Nephron (organoid): Measurements from ENCODE around the gene MESP2.

Experiments used
- H3K27ac Mint-ChIP-seq, 3 experiments: 2 replicates each; pipeline ENCODE4 v1.8.0; 2020; ENCODE audit warnings: mixed read lengths in 3 of 3, mild to moderate bottlenecking in 2 of 3, moderate library complexity in 1 of 3
- H3K27me3 Mint-ChIP-seq: 2 replicates; pipeline ENCODE4 v1.8.0; 2021; ENCODE audit warnings: low read depth, mild to moderate bottlenecking, moderate library complexity, mixed read lengths
- H3K36me3 Mint-ChIP-seq: 2 replicates; pipeline ENCODE4 v1.8.0; 2020; ENCODE audit warnings: low read depth, mixed read lengths
- H3K4me1 Mint-ChIP-seq: 2 replicates; pipeline ENCODE4 v1.8.0; 2020; ENCODE audit warnings: mixed read lengths
- H3K4me3 Mint-ChIP-seq, 3 experiments: 2 replicates each; pipeline ENCODE4 v1.8.0; 2020; ENCODE audit warnings: mild to moderate bottlenecking in 3 of 3, mixed read lengths in 3 of 3, moderate library complexity in 2 of 3
- H3K9me3 Mint-ChIP-seq: 2 replicates; pipeline ENCODE4 v1.8.0; 2020; ENCODE audit warnings: mixed read lengths
- TF ChIP-seq, protein P1 (sequence below), 3 experiments: fragments of 200-600 bp; sonication (generic); IDR thresholded peaks; one replicate each; pipeline ENCODE4 v1.5.0; 2021; ENCODE audit warnings: antibody characterized with exemption in 3 of 3; ENCODE audit not compliant: unreplicated experiment in 3 of 3

Gene MESP2

DNA sequence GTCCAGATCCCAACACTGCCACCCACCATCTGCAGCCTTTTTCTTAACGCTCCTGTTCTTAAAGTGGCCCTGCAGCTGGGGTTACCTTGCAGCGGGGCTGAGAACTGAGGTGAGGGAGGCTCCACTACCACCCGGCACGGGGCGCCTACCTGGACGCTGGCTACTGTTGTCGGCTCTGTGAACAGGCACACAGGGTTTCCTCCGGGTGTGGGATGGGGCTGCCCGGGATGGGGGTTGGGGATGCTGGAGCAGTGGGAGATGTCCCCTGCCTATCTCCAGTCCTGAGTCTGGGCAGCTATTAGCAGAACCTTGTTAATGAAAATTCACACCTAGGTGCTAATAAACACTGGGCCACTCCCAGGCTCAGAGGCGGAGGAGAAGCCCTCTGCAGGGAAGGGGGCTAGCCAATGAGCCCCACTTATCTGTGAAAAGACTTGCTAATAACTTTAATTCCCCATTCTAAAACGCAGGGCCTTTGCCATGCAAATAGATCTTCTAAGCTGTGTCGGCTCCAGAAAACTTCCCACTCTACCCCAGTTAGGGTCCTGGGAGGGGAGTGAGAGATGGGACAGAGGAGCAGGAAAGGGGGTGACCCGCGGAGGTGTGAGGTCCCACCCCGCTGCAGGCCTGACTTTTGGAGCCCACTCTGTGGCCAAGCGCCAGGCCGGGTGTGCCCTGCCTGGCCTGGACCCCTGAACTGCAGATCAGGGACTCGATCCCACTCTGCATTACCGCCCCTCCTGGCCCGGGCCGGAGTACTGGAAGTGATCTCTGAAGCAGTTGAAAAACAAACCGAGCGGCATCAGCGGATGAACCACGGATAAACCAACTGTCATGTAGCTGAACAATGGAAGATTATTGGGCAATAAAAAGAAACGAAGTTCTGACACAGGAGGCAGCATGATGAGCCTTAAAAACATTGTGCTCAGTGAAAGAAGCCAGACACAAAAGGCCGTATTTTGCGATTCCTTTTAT is 28.1 kb upstream of the MESP2 start:
- peaks cover 15% of the 10 kb centered on the region for H3K27me3 Mint-ChIP-seq

DNA sequence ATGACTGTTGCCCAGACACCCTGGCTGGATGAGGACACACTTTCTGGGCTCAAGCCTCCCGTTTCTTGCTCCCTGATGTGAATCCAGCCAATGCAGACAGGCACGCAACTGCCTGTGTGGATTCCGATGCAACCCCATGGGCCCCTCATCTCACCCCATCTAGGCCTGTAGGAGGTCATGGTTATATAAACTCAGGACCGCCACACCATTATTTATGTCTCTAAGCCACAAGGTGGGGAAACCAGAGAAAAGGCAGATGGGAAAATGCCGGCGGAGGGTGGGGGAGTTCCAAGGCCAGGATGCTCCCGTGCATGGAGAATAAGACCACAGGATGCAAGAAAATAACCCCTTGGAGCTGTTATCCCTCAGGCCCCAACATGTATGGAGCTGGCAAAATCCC is 27.1 kb upstream of the MESP2 start:
- peak overlapping the region; percentile 73 to 78 (median 75) for H3K4me3 Mint-ChIP-seq
- H3K4me1 Mint-ChIP-seq: peaks cover 6% of the 10 kb centered on the region

More for the DNA sequence above, 28.1 kb upstream of the MESP2 start:
- H3K27ac Mint-ChIP-seq: no peak overlapping the region
- H3K9me3 Mint-ChIP-seq: no peaks in the 10 kb centered on the region
- no peaks in the 10 kb centered on the region for H3K36me3 Mint-ChIP-seq
- peak overlapping the region; percentile 42 to 75 (median 48) for H3K4me3 Mint-ChIP-seq
- TF ChIP-seq, protein P1, sequence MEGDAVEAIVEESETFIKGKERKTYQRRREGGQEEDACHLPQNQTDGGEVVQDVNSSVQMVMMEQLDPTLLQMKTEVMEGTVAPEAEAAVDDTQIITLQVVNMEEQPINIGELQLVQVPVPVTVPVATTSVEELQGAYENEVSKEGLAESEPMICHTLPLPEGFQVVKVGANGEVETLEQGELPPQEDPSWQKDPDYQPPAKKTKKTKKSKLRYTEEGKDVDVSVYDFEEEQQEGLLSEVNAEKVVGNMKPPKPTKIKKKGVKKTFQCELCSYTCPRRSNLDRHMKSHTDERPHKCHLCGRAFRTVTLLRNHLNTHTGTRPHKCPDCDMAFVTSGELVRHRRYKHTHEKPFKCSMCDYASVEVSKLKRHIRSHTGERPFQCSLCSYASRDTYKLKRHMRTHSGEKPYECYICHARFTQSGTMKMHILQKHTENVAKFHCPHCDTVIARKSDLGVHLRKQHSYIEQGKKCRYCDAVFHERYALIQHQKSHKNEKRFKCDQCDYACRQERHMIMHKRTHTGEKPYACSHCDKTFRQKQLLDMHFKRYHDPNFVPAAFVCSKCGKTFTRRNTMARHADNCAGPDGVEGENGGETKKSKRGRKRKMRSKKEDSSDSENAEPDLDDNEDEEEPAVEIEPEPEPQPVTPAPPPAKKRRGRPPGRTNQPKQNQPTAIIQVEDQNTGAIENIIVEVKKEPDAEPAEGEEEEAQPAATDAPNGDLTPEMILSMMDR (IDR thresholded peaks at IDR 0.05; ENCODE audit: unreplicated experiment in 3 of 3): no peak
- peaks cover 6% of the 10 kb centered on the region for H3K4me1 Mint-ChIP-seq

DNA sequence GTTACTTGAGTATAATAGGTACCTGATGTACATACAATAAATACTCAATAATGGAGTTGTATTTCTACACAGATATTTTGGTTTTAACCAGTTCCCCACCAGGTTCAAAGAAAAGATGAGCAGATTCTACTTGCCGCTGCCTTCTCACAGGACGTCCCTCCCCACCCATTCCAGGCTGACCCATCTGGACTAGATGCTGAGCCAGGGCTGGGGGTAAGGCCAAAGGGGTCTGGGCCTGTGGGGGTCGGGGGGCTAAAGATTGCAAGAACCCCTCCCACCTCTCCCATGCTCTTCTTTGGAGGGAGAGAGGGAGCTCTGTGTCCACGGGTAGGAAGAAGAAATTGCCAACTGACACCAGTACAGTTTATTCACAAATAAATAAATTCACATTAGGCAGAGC is 26.6 kb upstream of the MESP2 start:
- peaks cover 6% of the 10 kb centered on the region for H3K4me1 Mint-ChIP-seq
- peaks cover 13% of the 10 kb centered on the region for H3K27me3 Mint-ChIP-seq
- H3K4me3 Mint-ChIP-seq: peak overlapping the region; percentile 73 to 82 (median 78)
- no peaks in the 10 kb centered on the region for H3K9me3 Mint-ChIP-seq
- no peaks in the 10 kb centered on the region for H3K36me3 Mint-ChIP-seq
- H3K27ac Mint-ChIP-seq: no peak overlapping the region
- TF ChIP-seq, protein P1 (IDR thresholded peaks at IDR 0.05; ENCODE audit: unreplicated experiment in 3 of 3): no peak

More for the DNA sequence above, 27.1 kb upstream of the MESP2 start:
- Mint-ChIP-seq H3K36me3 (no peaks in the 10 kb centered on the region), H3K27ac (no peak overlapping the region), H3K9me3 (no peaks in the 10 kb centered on the region), H3K27me3 (peaks cover 13% of the 10 kb centered on the region)
- TF ChIP-seq, protein P1 (IDR thresholded peaks at IDR 0.05; ENCODE audit: unreplicated experiment in 3 of 3): no peak

DNA sequence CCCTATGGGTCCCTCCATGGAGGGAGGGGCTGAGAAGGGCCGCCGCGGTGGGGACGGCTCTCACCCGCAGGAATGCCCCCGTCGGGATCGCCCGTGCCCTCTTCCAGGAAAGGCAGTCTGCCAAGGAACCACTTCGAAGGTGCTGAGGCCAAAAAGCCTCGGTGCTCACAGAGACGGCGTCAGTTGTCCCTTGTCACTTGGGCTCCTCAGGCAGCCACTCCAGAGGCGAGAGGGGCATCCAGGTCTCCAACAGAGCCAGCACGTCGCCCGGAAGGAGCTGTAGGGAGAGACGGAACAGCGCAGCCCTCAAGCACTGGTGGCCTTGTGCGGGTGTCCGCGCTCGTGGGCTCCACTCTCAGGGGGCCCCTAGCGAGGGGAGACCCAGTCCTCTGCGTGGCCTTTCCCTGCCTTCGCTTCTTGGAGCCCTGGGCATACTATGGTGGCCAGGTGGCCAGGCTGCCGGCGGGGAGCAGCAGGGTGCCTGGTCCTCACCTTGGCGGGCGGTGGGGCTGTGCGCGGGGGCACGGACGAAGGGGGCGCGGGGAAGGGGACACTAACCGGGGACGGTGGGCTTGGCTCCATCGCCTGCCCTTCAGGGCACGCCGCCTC is 26.1 kb upstream of the MESP2 start:
- H3K27ac Mint-ChIP-seq: no peak overlapping the region
- peaks cover 6% of the 10 kb centered on the region for H3K4me1 Mint-ChIP-seq
- peaks cover 13% of the 10 kb centered on the region for H3K27me3 Mint-ChIP-seq
- peak overlapping the region; percentile 73 to 82 (median 78) for H3K4me3 Mint-ChIP-seq
- TF ChIP-seq, protein P1 (IDR thresholded peaks at IDR 0.05; ENCODE audit: unreplicated experiment in 3 of 3): no peak
- H3K9me3 Mint-ChIP-seq: no peaks in the 10 kb centered on the region
- H3K36me3 Mint-ChIP-seq: no peaks in the 10 kb centered on the region

DNA sequence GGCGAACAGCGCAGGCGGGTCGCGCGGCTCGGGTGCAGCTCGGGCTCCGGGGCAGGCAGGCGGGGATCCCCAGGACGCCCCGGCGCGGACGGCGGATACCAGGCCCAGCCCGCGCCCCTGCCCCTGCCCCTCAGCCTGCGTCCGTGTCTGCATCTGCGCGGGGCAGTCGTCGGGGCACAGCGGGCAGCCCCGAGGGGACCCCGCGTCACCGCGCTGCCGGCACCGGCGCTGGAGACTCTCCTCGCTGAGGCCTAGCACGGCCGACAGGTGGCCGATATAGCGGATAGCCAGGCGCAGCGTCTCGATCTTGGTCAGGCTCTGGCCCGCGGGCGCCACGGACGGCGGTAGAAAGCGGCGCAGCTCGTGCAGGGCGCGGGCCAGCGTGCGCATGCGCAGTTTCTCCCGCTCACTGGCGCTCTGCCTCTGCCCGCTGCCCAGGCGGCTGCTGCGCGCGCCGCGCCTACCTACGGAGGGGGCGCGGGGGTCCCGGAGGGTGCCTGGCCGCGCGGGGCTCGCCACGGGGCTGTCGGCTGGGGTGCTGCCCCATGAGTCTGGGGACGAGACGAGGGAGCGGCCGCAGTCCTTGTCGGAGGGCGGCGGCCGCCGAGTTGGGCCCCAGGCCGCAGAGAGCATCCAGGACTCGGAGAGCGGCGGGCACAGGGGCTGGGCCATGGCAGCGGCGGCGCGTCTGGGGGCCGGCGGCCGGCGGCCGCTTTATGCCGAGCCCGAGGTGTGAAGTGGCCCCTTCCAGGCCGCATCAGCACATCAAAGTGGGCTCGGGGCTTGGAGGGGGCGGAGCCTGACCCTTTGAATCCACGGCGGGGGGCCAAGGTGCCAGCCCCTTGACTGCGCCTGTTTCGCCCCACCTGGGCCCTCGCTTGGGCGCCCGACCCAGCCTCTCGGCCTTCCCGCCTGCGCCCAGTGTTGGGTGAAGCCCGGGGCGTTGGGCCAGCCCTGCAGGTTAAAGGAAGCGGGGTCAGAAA is 25.3 kb upstream of the MESP2 start, which contains the start of gene MESP1:
Gene MESP1 (minus strand): TSS at position 690 of the 983 bp plus-strand sequence. CDS start 18 bp downstream, at position 672.
- H3K27ac Mint-ChIP-seq: no peak within 1 kb of the TSS

More for the DNA sequence above, 25.3 kb upstream of the MESP2 start, which contains the start of gene MESP1:
- H3K4me3 Mint-ChIP-seq: peak within 1 kb of the TSS; percentile 73 to 82 (median 78)
- no peaks in the 10 kb centered on the region for H3K9me3 Mint-ChIP-seq
- no peaks in the 10 kb centered on the region for H3K36me3 Mint-ChIP-seq
- H3K27me3 Mint-ChIP-seq: peaks cover 19% of the 10 kb centered on the region
- H3K4me1 Mint-ChIP-seq: peaks cover 6% of the 10 kb centered on the region
- TF ChIP-seq, protein P1 (IDR thresholded peaks at IDR 0.05; ENCODE audit: unreplicated experiment in 3 of 3): peak; percentile 89 to 90 (median 89)
